HepG2 (cell line): Measurements from ENCODE around the gene NTM. TPM values are rescaled to one million over a fixed set of nuclear protein-coding genes. Genes with fewer than 3 reads are reported as not detected.

Experiments
- ATAC-seq: fragments of 200-7000 bp; cut with Tn5 transposase; 3 replicates; pipeline ENCODE4 v1.9.1; 2020; ENCODE audit warnings: mild to moderate bottlenecking, moderate library complexity
- BruUV-seq: library from RNA; stranded (reverse); fragments of 400-500 nt; replicated peaks from 2 replicates; lab custom pipeline; 2021; lab: Mats Ljungman, UMichigan
- CTCF ChIA-PET: fragments of 300-600 bp; formaldehyde crosslinking; extraction: SDS; loops from one replicate; lab custom pipeline; 2021; ENCODE audit warnings: low total read pairs, inconsistent platforms, low intra/inter-chr PET ratio; lab: Yijun Ruan, JAX
- POLR2A ChIA-PET: fragments of 350-600 bp; sonication (Branson Sonifier 250); formaldehyde crosslinking; loops from one replicate; lab custom pipeline; 2020; ENCODE audit warnings: antibody characterized with exemption, inconsistent platforms; lab: Yijun Ruan, JAX
- DNase-seq: peaks from one replicate; pipeline ENCODE4 v3.0.0-alpha.2; 2015; ENCODE audit warnings: low spot score
- FAIRE-seq: peaks from 3 replicates; lab custom pipeline; 2011; peaks lifted over from hg19 to GRCh38; lab: Jason Lieb, UNC
- H2AFZ ChIP-seq: one replicate; pipeline ENCODE4 v1.6.1; 2011; ENCODE audit warnings: low read length, inconsistent platforms
- H3K27ac ChIP-seq: fragments of 300-600 bp; 3 replicates; pipeline ENCODE4 v1.8.0; 2011; ENCODE audit warnings: mixed run types, mild to moderate bottlenecking, mixed read lengths, low read length, inconsistent platforms; ENCODE audit not compliant: insufficient read depth; ENCODE audit errors: extremely low read length
- H3K27me3 ChIP-seq, 2 experiments: fragments of 200-600 bp in 1 of 2; 2 replicates in 1 of 2; 3 replicates in 1 of 2; pipeline versions ENCODE4 v1.6.0 to v1.8.0; 2011; ENCODE audit warnings: low read length in 2 of 2, mild to moderate bottlenecking in 2 of 2, moderate library complexity in 2 of 2, inconsistent platforms in 1 of 2; ENCODE audit not compliant: insufficient read depth in 2 of 2, control insufficient read depth in 1 of 2
- H3K36me3 ChIP-seq, 2 experiments: fragments of 200-600 bp in 1 of 2; replicated peaks in 1 of 2; 2 replicates in 1 of 2; 3 replicates in 1 of 2; pipeline versions ENCODE4 v1.5.1 to v1.8.0; 2011; ENCODE audit warnings: low read length in 2 of 2, inconsistent platforms in 1 of 2; ENCODE audit not compliant: insufficient read depth in 2 of 2, control insufficient read depth in 1 of 2
- H3K4me1 ChIP-seq: 2 replicates; pipeline ENCODE4 v1.5.1; 2012; ENCODE audit warnings: low read length, inconsistent platforms; ENCODE audit not compliant: insufficient read depth
- H3K4me2 ChIP-seq: 2 replicates; pipeline ENCODE4 v1.6.0; 2011; ENCODE audit warnings: low read depth, low read length, inconsistent platforms
- H3K4me3 ChIP-seq, 3 experiments: fragments of 200-600 bp in 1 of 3; sonication (generic), shearing (Covaris generic) in 1 of 3; replicated peaks in 1 of 3; 2 replicates each; pipeline ENCODE4 v1.5.1; 2011 to 2016; ENCODE audit warnings: low read length in 3 of 3, inconsistent platforms in 2 of 3, low read depth in 2 of 3, mild to moderate bottlenecking in 2 of 3, control low read depth in 1 of 3, mixed read lengths in 1 of 3; ENCODE audit not compliant: insufficient read depth in 1 of 3
- H3K79me2 ChIP-seq: one replicate; pipeline ENCODE4 v1.6.1; 2011; ENCODE audit warnings: low read length, inconsistent platforms; ENCODE audit not compliant: insufficient read depth
- H3K9ac ChIP-seq: 2 replicates; pipeline ENCODE4 v1.6.0; 2011; ENCODE audit warnings: mild to moderate bottlenecking, low read depth, low read length, inconsistent platforms; ENCODE audit not compliant: insufficient read depth
- H3K9me3 ChIP-seq: 2 replicates; pipeline ENCODE4 v1.5.1; 2012; ENCODE audit warnings: mild to moderate bottlenecking, low read length
- H4K20me1 ChIP-seq: 2 replicates; pipeline ENCODE4 v1.6.0; 2011; ENCODE audit warnings: inconsistent platforms, mild to moderate bottlenecking, low read length, moderate library complexity; ENCODE audit not compliant: insufficient read depth
- MLXIP ChIP-seq: sonication (generic); formaldehyde crosslinking; IDR thresholded peaks from 2 replicates; pipeline ENCODE4 v1.9.0; 2021; ENCODE audit warnings: missing genetic modification reagents, borderline replicate concordance
- MTA3 ChIP-seq: sonication (generic); formaldehyde crosslinking; IDR thresholded peaks from 2 replicates; pipeline ENCODE4 v1.4.0; 2020; ENCODE audit warnings: missing genetic modification reagents
- PATZ1 ChIP-seq: sonication (generic); formaldehyde crosslinking; IDR thresholded peaks from 2 replicates; pipeline ENCODE4 v1.4.0; 2020; ENCODE audit warnings: missing genetic modification reagents
- RCOR2 ChIP-seq: IDR thresholded peaks from 2 replicates; pipeline ENCODE4 v1.6.1; 2016; ENCODE audit warnings: missing biosample characterization, missing genetic modification reagents
- RNF2 ChIP-seq: fragments of 450-650 bp; conservative IDR thresholded peaks from 2 replicates; pipeline ENCODE4 v1.6.1; 2016; ENCODE audit warnings: low read depth
- RXRA ChIP-seq: sonication (generic); formaldehyde crosslinking; IDR thresholded peaks from 2 replicates; pipeline ENCODE4 v1.5.1; 2020; ENCODE audit warnings: missing genetic modification reagents
- SAP130 ChIP-seq: IDR thresholded peaks from 2 replicates; pipeline ENCODE4 v1.6.1; 2016; ENCODE audit warnings: low read depth
- ZFP36L2 ChIP-seq: sonication (generic); formaldehyde crosslinking; IDR thresholded peaks from 2 replicates; pipeline ENCODE4 v1.4.0; 2020; ENCODE audit warnings: missing genetic modification reagents
- ZNF33A ChIP-seq: sonication (generic); formaldehyde crosslinking; IDR thresholded peaks from 2 replicates; pipeline ENCODE4 v1.5.1; 2020; ENCODE audit warnings: missing genetic modification reagents, mild to moderate bottlenecking, moderate library complexity, borderline replicate concordance
- ZNF446 ChIP-seq: sonication (generic); formaldehyde crosslinking; IDR thresholded peaks from 2 replicates; pipeline ENCODE4 v1.5.0; 2020; ENCODE audit warnings: mild to moderate bottlenecking, missing genetic modification reagents
- ZNF749 ChIP-seq: sonication (generic); formaldehyde crosslinking; IDR thresholded peaks from 2 replicates; pipeline ENCODE4 v1.8.0; 2022; ENCODE audit warnings: mild to moderate bottlenecking, missing genetic modification reagents, moderate library complexity, borderline replicate concordance
- ZNF766 ChIP-seq: sonication (generic); formaldehyde crosslinking; IDR thresholded peaks from 2 replicates; pipeline ENCODE4 v1.5.0; 2020; ENCODE audit warnings: missing genetic modification reagents, borderline replicate concordance
- WGBS: methylation state at CpG from one replicate; pipeline ENCODE4 v1.1.6; 2017; ENCODE audit warnings: low lambda C conversion rate; 5-methylcytosine and 5-hydroxymethylcytosine counted together
- in situ Hi-C: cut with HindIII; loops from 2 replicates; pipeline ENCODE4 v1.10.0; 2017; ENCODE audit warnings: low pct_unique_long_range_greater_than_20kb; ENCODE audit not compliant: extremely low pct_ligation_motif_present
- intact Hi-C: fragments of 100-400 bp; cut with micrococcal nuclease; formaldehyde crosslinking; loops from one replicate; pipeline ENCODE4 v1.10.0; 2022; ENCODE audit not compliant: unreplicated experiment
- polyA plus RNA-seq, 8 experiments: library from polyadenylated mRNA; depleted of rRNA in 3 of 8; stranded (reverse) in 7 of 8; unstranded in 1 of 8; fragments of >200 nt; fragmentation: Illumina TruSeq in 4 of 8; extraction: Trizol in 4 of 8; gene quantifications; 2 replicates each; pipeline versions ENCODE4 v1.2.1 to v1.2.3, GENCODE V29; 2011 to 2016; ENCODE audit warnings: low read depth in 4 of 8, missing spikeins in 1 of 8, mixed read lengths in 1 of 8; ENCODE audit not compliant: insufficient read depth in 1 of 8
- total RNA-seq, 5 experiments: library from RNA; depleted of rRNA; stranded (reverse); fragments of >200 nt; fragmentation: Illumina TruSeq; extraction: Trizol; gene quantifications; 2 replicates each; pipeline ENCODE4 v1.2.3, GENCODE V29; 2016; ENCODE audit warnings: low read depth in 1 of 5
- TF ChIP-seq, protein P1 (sequence below): IDR thresholded peaks from 2 replicates; pipeline ENCODE4 v1.6.1; 2018; ENCODE audit warnings: missing genetic modification reagents, mild to moderate bottlenecking, missing compliant biosample characterization
- TF ChIP-seq, protein P2 (sequence below): sonication (generic); formaldehyde crosslinking; IDR thresholded peaks from 2 replicates; pipeline ENCODE4 v1.8.0; 2022; ENCODE audit warnings: missing genetic modification reagents, mild to moderate bottlenecking, moderate library complexity, borderline replicate concordance

NTM gene
- total and polyA plus RNA-seq, 2 of the 13 experiments (the other 11 are each of a cell fraction or from before 2014, with no cell fraction given), result not detected

GRCh38 chr11:131518305-131518838 lies 148.0 kb downstream of the NTM start:
- H3K4me2 ChIP-seq, result no peak overlapping the region
- ChIA-PET CTCF (no interaction called here), POLR2A (no interaction called here)
- no peak overlapping the region for H3K9ac ChIP-seq
- ATAC-seq (no peak), DNase-seq (no peak), FAIRE-seq (no peak)
- intact Hi-C loops, result no loop called here
- H3K27ac ChIP-seq, result no peak overlapping the region
- whole genome bisulfite sequencing, result 0% methylated on average over 1 of the region's 1 CpG
- H3K79me2 ChIP-seq, result no peaks in the 10 kb centered on the region
- no peaks in the 10 kb centered on the region for H3K9me3 ChIP-seq
- no peak overlapping the region for H2AFZ ChIP-seq
- BruUV-seq, result no TSS peak
- H3K4me3 ChIP-seq, result no peak overlapping the region
- in situ Hi-C loops, result no loop called here
- H3K27me3 ChIP-seq, result no peaks in the 10 kb centered on the region
- H3K4me1 ChIP-seq, result no peaks in the 10 kb centered on the region
- no peaks in the 10 kb centered on the region for H3K36me3 ChIP-seq
- H4K20me1 ChIP-seq, result no peaks in the 10 kb centered on the region
- no peak for TF ChIP-seq RXRA (CRISPR knock-in tag)
- TF ChIP-seq MLXIP (CRISPR knock-in tag), result no peak
- no peak for TF ChIP-seq ZFP36L2 (CRISPR knock-in tag)
- no peak for TF ChIP-seq ZNF749 (CRISPR knock-in tag)
- TF ChIP-seq RNF2, result no peak
- no peak for TF ChIP-seq RCOR2 (CRISPR knock-in tag)
- TF ChIP-seq, protein P1, sequence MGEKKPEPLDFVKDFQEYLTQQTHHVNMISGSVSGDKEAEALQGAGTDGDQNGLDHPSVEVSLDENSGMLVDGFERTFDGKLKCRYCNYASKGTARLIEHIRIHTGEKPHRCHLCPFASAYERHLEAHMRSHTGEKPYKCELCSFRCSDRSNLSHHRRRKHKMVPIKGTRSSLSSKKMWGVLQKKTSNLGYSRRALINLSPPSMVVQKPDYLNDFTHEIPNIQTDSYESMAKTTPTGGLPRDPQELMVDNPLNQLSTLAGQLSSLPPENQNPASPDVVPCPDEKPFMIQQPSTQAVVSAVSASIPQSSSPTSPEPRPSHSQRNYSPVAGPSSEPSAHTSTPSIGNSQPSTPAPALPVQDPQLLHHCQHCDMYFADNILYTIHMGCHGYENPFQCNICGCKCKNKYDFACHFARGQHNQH, result no peak
- TF ChIP-seq ZNF33A (CRISPR knock-in tag), result no peak
- TF ChIP-seq, protein P2, sequence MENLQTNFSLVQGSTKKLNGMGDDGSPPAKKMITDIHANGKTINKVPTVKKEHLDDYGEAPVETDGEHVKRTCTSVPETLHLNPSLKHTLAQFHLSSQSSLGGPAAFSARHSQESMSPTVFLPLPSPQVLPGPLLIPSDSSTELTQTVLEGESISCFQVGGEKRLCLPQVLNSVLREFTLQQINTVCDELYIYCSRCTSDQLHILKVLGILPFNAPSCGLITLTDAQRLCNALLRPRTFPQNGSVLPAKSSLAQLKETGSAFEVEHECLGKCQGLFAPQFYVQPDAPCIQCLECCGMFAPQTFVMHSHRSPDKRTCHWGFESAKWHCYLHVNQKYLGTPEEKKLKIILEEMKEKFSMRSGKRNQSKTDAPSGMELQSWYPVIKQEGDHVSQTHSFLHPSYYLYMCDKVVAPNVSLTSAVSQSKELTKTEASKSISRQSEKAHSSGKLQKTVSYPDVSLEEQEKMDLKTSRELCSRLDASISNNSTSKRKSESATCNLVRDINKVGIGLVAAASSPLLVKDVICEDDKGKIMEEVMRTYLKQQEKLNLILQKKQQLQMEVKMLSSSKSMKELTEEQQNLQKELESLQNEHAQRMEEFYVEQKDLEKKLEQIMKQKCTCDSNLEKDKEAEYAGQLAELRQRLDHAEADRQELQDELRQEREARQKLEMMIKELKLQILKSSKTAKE (CRISPR knock-in tag), result no peak
- TF ChIP-seq ZNF446, result no peak
- TF ChIP-seq SAP130 (CRISPR knock-in tag), result no peak
- TF ChIP-seq MTA3 (CRISPR knock-in tag), result no peak
- no peak for TF ChIP-seq ZNF766 (CRISPR knock-in tag)
- no peak for TF ChIP-seq PATZ1 (CRISPR knock-in tag)
